ENCODE data around the gene MAP3K3.
A peak's percentile ranks its signal among the peaks of the same experiment; 100 is the strongest.

MAP3K3 gene

DNA sequence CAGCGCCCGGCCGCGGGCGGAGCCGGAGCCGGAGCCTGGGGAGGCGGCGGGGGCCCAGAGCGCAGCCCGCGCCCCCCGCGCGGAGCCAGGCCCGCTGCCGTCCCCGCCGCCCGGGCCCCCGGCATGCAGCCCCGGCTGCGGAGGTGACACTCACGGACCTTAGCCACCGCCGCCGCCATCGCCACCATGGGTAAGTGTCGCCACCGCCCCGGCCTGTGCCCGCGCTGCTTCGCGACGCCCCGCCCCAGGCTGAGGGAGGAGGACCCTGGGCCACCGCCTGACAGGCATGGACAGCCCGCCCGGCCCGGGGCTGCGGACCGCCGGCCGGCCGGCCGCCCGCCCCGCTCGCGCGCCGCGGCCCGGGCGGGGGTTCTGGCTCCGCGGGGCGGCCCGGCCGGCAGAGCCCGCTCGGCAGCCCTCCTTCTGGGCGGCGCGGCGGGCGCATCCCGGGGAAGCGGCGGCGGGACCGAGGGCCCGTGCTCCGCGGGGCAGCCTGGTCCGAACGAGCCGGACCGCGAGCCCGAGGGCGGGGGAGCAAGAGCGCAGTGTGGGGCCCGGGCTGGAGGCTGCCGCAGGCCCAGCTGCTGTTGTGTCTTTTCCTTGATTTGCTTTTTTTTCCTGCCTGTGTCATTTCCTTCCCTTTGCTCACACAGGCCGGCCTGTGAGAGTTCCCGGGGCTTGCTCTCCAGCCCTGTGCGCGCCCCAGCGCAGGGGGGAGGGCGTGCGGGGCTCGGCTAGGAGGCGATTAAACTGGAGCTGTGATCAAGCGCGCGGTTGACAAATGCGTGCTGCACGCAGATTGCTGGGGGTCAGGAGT is 565 bp downstream of the MAP3K3 start:
- DNase-seq = peak; percentile 56

DNA sequence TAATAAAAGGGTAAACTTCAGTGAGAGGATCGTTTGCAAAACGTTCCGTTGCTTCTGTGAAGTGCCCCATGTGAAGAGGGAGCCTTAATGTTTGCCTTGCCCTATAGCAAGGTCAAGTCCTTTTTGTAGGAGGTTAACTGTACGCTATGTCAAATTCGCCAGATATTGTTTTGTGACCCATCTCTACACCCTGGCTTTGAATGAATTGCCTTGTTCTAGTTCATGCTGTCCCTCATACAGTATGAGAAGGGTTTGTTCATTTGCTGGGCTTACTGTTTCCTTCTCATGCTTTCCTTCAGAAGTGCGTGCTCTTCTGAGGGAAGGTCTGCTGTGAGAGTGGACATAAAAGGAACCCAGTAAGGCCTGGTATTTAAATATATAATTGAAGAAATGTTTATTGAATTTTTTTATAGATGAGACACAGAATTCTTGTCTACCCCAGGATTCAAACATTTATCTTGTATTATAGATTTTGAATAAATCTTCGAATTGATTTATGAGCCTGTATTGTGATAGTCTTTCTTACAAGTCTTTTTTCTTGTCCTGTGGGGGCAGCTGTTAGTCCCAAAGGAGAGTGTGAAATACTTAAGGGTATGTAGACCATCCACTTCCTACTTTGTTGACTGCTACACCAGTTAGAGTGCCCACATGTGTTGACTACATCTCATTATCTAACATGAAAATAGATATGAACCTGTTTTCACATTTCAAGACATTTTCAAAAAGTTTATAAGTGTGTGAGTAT is 1.7 kb downstream of the MAP3K3 start:
- DNase-seq = no peak

DNA sequence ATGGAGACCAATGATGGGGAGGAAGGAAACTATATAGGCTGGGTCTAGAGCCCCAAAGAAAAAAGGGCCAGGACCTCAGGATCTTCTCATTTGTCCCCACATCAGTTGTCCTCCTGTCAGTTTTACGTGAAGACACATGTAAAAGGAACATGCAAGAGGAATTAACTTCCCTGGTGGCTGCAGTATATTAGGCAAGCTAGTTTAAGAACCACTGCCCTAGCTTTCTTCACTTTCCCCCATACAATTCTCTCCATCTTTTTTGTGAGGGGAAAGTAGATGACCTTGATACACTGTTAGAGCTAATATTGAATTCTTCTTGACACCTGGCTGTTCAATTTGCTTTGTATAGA is 2.3 kb downstream of the MAP3K3 start:
- DNase-seq = no peak

DNA sequence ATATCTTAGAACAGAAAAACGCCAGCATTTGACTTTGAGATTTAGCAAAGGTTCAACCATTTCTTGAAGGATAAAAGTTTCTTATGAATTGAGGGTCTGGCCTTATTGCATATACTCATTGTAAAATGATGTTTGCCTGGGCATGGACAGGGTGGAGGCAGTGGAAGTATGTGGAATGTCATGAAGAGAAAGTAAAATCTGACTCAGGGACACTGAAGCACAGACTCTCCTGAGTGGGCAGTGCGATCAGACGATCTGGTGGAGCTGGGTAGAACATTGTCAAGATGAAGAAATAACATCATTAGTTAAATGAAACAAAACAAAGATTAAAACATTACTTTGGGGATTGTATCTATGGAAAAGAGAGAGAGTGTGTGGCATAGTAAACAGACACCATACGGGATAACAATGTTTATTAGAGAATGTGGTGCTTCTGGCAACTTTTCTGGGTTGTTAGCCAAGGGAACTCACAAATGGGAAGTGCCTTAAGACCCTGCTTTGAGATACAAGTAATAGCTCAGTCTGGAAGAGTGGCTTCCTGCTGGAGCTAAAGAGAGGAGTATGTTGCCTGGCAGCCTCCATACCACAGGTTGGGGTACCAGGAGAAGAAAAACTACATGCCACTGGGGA is 4.4 kb downstream of the MAP3K3 start:
- no peak for DNase-seq

DNA sequence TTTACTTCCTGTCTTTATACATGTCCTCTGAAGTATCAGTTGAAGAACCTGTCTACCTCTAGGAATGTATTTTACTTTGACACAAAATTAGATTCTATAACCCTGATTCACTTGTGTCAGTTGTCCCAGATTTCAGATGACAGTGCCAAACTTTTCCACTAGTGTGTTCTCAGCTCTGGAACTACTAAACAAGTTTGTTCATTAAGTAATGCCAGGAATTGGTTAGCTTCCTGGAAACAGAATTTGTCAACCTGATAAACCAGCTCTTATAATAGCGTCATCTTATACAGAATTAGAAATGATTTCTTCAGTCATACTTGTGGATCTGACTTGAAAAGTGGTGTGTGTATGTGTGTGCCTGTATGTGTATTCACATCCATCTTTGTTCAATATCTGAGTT is 7.4 kb downstream of the MAP3K3 start:
- no peak for DNase-seq

DNA sequence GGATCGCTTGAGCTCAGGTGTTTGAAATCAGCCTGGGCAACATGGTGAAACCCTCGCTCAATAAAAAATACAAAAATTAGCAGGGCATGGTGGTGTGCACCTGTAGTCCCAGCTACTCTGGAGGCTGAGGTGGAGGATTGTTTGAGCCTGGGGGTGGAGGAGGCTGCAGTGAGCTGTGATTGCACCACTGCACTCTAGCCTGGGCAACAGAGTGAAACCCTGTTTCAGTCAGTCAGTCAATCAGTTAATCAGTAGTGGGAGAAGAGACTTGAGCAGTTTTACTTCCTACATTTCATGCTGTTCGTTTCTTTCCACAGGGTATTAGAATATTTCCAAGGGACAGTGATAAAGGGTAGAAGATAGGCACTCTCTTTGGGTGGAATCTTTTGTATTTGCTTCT is 8.8 kb downstream of the MAP3K3 start:
- no peak for DNase-seq

DNA sequence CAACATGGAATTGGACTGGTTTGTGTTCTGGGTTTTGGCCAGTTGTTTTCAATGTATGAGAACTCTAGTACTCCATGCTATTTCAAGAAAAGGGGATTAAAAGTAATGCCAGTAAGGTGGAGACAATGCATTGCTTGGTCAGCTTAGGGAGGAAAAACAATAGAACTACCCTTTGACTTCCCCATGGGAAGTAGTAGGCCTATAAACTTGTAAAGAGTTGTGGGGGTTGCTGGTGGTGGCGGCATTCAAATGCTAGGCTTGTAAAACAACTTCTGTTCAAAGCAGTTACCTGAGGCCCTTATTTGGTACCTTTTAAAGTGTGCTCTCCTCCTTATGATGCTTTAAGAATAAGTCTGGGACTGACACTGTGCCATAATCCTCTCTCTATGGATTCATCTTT is 9.4 kb downstream of the MAP3K3 start:
- DNase-seq = no peak

DNA sequence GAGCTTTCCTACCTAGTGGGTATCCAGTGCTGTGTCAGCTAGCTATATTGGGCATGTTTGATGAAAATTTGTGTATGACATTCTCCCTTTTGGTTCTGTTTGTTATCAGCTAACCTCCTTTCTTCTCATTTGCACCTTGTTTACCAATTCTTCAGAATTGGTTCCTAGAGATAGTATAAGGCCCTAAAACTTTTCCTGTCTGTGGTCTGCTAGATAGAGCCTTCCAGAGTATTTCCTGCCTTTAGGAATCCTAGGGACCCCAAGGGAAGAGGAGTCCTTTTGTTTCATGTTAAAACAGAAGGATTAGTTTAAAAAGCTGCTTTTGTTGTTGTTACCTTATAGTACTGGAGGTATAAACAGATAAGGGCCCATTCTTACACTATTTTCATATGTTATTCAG is 11.5 kb downstream of the MAP3K3 start:
- no peak for DNase-seq

DNA sequence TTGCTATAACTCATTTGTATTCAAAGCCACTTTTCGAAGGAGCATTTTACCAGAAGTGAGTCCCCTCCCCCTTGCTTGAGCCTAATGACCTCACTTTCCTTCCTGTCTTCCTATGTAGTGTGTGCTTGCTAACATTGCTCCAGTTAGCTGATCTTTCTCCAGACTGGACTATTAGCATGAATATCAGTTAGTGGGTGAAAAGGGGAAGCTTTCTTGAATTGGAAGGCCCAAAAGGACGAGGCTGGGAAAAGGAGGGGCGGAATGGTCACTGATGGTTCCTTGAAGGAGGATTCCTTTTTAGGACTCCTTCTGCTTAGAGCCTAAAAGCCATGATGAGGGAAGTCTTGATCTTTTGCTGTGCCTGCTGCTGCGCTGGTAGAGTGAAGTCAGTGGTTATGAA is 11.9 kb downstream of the MAP3K3 start:
- DNase-seq = no peak

DNA sequence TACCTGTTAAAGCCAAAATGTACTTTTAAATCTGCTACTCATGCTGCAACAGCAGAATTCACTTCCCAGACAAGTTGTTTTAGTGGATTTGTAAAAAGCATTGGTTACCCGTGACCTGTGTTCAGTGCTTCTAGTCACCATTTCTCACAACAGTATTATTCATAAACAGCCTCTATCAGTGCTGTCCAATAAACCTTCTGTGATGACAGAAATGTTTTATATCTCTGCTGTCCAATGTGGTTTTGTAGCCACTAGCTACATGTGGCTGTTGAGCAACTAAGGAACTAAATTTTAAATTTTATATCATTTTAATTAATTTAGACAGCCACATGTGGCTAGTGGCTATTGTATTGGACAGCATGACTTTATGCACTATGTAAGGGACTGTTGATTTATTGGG is 12.6 kb downstream of the MAP3K3 start:
- DNase-seq = no peak

DNA sequence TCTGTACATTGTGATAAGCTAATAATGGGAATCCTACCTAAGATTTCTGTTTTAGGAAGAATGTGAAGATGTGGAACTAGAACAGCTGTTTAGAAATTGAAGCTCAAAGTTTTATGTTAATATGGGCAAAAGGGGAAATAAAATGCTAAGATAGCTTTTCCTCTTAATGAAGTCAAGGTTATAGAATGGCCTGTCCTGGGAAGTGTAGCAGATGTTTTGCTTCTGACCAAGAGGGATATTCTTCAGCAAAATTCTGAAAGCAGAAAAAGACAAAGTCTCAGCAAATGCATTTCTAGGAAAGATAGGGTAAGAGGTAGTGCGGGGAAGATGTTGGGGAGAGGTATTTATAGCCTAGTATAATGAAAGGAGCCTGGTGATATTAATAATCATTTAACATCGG is 13.1 kb downstream of the MAP3K3 start:
- DNase-seq = no peak

DNA sequence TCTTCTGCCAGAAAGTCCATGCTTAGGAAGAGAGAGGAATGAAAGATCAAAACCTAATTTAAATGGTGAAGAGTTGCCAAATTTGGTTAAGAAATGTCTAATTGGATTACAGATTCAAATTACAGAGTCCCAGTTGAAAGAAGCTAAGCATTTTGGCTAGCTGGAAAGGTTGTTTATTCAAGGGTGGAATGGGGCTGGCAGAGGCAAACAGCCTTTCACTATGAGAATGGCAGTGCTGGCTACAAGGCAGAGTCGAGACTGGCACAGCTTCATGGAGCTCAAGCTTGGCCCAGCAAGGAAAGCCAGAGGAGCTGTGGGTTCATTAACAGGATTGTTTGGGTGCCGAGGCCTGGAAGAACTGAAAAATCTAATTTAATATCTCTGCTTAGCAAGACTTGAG is 13.6 kb downstream of the MAP3K3 start:
- DNase-seq = no peak

DNA sequence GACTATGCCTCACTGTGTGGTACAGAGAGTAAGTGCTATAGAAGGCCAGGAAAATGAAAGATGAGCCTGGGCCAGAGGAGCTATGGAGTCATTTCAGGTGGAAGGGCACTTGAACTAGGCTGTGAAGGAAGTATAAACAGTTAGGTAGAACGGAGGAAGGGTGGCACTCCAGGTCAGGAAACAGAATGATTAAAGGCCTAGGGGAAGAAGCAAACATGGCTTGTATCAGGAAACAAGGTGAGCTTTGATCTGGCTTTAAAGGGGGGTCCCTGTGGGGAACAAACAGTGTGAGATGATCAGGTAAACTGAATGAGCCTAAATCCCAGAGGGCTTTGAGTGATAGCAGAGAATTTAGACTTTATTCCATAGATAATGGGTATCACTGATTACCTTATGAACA is 16.9 kb downstream of the MAP3K3 start:
- no peak for DNase-seq

DNA sequence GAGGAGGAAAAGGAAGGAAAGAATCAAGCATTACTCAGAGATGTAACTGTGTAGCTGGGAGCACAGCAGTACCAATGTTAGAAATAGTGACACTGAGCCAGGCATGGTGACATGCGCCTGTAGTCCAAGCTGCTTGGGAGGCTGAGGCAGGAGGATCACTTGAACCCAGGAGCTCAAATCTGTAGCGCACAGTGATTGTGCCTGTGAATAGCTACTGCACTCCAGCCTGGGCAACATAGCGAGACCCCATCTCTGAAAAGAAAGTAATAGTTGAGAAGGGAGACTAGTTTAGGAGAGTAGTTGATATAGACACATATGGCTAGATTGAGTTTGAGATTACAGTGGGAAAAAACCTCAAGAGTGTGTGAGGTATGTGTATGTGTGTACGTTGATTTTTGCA is 17.8 kb downstream of the MAP3K3 start:
- no peak for DNase-seq

DNA sequence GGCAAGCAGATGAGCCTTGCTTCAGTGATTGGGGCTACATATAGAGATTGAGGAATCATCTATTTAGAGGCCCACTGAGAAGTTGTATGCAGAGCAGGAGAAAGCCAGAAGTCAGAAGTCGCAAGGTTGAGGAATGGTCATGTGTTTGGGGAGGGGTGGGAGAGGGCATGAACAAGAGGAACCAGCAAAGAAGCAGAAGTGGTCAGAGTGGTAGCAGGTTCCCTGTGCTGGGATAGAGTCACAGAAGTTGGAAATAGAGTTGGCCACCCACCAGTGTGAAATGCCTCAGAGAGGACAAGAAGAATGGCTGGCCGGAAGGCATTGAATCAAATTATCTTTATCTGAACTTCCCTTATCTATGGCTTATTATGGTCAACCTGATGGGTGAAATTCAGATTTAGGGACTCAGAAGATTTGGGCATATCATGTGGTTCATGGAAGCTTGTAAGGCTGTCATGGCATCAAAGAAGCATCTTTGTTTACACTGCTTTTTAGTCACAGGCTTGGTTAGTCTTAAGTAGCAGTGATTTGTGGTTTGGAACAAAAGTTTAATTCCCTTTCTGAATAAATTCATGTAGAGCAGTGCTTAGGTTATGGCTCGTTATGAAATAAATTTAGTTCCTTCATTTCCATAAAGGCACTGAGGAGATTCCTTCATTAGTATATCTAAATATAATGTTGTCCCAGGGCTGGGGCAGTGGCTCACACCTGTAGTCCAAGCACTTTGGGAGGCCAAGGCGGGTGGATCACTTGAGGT is 19.7 kb downstream of the MAP3K3 start:
- peak; percentile 14 for DNase-seq

DNA sequence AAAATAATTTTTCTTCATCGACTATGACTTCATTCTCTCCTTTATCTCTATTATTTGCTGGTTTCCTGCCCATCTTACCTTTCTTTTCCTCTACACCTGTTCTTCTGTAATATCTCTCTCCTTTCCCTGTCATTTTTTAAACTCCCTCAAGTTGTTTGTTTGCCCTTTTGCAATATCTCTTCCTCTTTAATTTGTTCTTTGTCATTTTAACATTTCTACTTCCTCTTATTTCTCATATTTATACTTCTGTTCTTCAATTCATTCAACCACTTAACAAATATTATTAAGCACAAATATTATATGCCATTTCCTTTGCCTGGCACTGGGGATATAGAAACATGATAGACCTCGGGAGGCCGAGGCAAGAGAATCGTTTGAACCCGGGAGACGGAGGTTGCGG is 22.6 kb downstream of the MAP3K3 start:
- DNase-seq = no peak

DNA sequence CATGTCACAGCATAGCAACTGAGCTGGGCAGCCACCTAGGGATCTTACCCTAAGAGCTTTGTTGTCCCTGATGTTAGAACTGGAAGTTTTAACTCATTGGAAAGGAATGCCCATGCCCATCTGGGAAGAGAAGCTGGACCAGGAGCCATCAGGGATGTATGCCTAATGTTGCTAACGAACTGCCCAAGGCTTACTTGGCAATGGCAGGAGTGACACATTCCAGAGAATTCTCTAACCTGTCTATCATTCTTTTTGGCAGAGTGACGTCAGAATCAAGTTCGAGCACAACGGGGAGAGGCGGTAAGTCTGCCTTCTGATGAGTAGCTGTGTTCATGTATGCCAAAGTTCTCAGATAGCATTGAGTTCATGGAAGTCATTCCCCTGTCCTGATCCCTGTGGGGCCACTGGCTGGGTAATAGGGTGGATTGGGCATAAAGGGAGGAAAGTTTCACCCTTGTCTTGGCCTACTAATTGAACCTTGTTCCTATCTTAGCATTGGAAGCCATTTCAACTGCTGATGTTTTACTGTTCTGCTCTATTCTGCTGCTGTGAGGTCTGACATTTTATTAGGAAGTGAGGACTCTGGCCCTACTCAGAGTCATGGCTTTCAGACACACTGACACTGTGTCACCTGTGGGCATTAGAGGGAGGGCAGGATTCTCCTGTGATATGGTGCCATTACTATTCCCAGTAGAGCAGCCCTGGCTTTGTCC is 23.7 kb downstream of the MAP3K3 start:
- DNase-seq = no peak

DNA sequence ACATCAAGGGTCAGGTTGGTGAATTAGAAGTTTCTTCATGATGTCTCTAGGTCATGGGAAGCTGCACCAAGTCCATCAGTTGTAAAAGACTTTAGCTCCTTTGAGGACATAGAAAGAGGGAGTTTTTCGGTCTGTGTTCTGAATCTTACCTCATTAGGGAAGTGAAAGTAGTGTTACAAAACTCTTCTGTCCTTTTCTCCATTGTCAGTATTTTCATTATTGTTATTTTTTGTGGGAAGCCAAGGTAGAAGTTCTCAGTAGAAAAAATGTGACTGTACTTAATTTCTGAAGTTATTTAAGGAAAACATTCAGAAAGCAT is 24.2 kb downstream of the MAP3K3 start:
- no peak for DNase-seq

DNA sequence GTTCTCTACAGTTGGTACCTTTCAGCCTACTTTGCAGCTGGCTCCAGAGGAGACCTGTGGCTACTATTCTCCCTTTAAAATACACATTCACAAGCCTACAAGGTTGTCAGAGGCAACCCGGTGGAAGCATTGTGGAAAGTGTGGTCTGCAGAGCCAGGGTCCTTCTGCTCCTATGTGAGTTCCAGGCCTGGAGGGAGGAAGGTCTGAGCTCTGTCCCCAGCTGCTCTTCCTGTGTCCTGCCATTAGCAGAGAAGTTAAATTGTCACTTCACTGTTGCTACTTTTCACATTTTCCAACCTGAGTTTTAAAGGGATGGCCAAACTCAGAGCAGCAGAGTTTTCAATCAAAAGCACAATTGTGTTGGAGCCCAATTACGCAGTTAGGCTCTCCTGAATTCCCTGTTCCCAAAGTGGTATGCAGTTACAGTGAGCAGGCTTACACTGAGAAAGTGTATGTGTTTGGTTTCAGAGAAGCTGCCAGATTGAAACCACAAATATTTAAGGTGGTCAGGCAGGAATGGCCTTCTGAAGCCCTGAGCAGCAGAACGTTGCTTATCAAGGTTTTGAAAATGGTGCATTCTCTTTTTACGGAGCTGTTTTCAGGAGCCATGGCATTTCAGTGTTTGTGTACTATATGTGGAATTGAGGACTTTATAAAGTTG is 25.0 kb downstream of the MAP3K3 start:
- DNase-seq = no peak

DNA sequence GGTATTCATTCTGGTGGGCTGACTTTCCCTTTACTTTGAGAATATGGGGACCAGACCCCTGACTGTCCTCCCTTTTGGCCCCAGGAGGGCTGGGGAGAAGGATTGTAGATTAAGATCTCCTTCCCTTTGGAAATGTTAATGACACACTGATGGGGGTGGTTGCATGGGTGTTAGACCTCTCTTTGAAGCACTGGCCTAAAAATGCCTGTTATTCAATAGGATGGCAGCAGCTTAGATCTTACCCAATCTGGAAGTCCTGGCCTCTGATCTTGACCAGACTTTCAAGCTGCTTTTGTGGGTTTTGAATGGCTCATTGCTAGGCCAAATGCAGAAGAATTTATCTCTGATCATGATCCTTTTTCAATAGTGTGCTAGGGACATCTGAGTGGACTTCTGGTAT is 25.7 kb downstream of the MAP3K3 start:
- DNase-seq = no peak

DNA sequence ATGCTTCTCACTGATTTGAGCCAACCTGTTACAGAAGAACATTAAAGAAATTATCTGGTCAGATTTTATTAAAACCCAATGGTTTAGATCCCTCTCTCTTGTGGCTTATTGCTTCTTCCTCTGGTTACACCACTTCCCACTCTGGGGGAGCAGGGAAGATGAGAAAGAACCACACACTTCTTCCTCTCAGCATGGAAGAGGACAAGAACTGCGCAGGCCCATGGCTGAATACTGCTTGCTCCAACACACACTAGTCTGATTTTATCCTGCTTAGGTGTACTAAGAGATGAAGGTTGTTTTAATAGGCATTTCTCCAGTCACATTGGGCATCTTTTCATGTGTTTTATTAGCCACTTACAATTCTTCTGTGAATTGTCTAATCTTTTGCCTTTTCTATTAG is 27.6 kb downstream of the MAP3K3 start:
- DNase-seq = no peak

DNA sequence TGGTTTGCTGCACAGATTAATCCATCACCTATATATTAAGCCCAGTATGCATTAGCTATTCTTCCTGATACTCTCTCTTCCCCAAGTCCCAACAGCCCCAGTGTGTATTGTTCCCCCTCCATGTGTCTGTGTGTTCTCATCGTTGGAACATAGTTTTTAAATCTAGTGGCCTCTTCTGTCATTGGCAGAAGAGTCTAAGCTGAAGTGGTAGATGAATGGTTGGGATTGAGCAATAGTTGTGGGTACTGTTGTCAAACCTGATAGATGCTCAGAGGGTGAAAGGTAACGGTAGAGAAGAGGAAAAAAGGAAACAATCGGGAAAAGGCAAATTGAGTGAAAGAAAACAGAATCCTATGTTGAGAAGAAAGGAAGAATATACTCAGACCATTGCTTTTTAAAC is 29.9 kb downstream of the MAP3K3 start:
- DNase-seq = no peak
